ENCODE measurements around the gene PRMT2.
A peak's percentile ranks its signal among the peaks of the same experiment; 100 is the strongest.

PRMT2 gene

GRCh38 chr21:46636550-46637285, 1.2 kb downstream of the PRMT2 start:
- DNase-seq (ENCODE audit: low read depth, low spot score), result no peak
- Histone ChIP-seq H3K4me3 (ENCODE audit: insufficient read length, low read depth) (peak overlapping the region; percentile 100), H3K4me1 (ENCODE audit: insufficient read depth, insufficient read length) (no peaks in the 10 kb centered on the region), H3K9me3 (ENCODE audit: insufficient read depth, low read length) (no peaks in the 10 kb centered on the region), H3K27me3 (ENCODE audit: insufficient read depth, insufficient read length) (no peaks in the 10 kb centered on the region), H3K36me3 (ENCODE audit: insufficient read depth, insufficient read length, low read length) (peaks cover 45% of the 10 kb centered on the region), H3K9ac (ENCODE audit: insufficient read length, low read depth) (peak overlapping the region; percentile 100)
- TF ChIP-seq YY1 (IDR thresholded peaks at IDR 0.05; ENCODE audit: insufficient read depth, insufficient read length) (no peak), SUZ12 (IDR thresholded peaks at IDR 0.05; ENCODE audit: extremely low read depth, insufficient read depth, insufficient read length) (no peak), ZNF274 (IDR thresholded peaks at IDR 0.05; ENCODE audit: low read depth, low read length) (no peak)

- no peak for DNase-seq (ENCODE audit: low read depth, low spot score)
- Histone ChIP-seq H3K4me3 (ENCODE audit: insufficient read length, low read depth) (no peak overlapping the region), H3K9me3 (ENCODE audit: insufficient read depth, low read length) (no peaks in the 10 kb centered on the region), H3K4me1 (ENCODE audit: insufficient read depth, insufficient read length) (no peaks in the 10 kb centered on the region), H3K9ac (ENCODE audit: insufficient read length, low read depth) (no peak overlapping the region), H3K27me3 (ENCODE audit: insufficient read depth, insufficient read length) (no peaks in the 10 kb centered on the region), H3K36me3 (ENCODE audit: insufficient read depth, insufficient read length, low read length) (peaks cover 56% of the 10 kb centered on the region)
- no peak for TF ChIP-seq YY1 (IDR thresholded peaks at IDR 0.05; ENCODE audit: insufficient read depth, insufficient read length)
- no peak for TF ChIP-seq ZNF274 (IDR thresholded peaks at IDR 0.05; ENCODE audit: low read depth, low read length)
- no peak for TF ChIP-seq SUZ12 (IDR thresholded peaks at IDR 0.05; ENCODE audit: extremely low read depth, insufficient read depth, insufficient read length)
Observed at GRCh38 chr21:46637952-46638746, 2.7 kb downstream of the PRMT2 start.

- Histone ChIP-seq H3K9me3 (ENCODE audit: insufficient read depth, low read length) (no peaks in the 10 kb centered on the region), H3K36me3 (ENCODE audit: insufficient read depth, insufficient read length, low read length) (peaks cover 72% of the 10 kb centered on the region), H3K4me1 (ENCODE audit: insufficient read depth, insufficient read length) (no peaks in the 10 kb centered on the region), H3K27me3 (ENCODE audit: insufficient read depth, insufficient read length) (no peaks in the 10 kb centered on the region), H3K4me3 (ENCODE audit: insufficient read length, low read depth) (no peak overlapping the region), H3K9ac (ENCODE audit: insufficient read length, low read depth) (no peak overlapping the region)
- no peak for TF ChIP-seq YY1 (IDR thresholded peaks at IDR 0.05; ENCODE audit: insufficient read depth, insufficient read length)
- no peak for TF ChIP-seq ZNF274 (IDR thresholded peaks at IDR 0.05; ENCODE audit: low read depth, low read length)
- no peak for TF ChIP-seq SUZ12 (IDR thresholded peaks at IDR 0.05; ENCODE audit: extremely low read depth, insufficient read depth, insufficient read length)
- DNase-seq (ENCODE audit: low read depth, low spot score), result no peak
Observed at GRCh38 chr21:46639489-46640386, 4.3 kb downstream of the PRMT2 start.

GRCh38 chr21:46641656-46642055, 6.2 kb downstream of the PRMT2 start:
- no peaks in the 10 kb centered on the region for H3K4me1 ChIP-seq (ENCODE audit: insufficient read depth, insufficient read length)
- H3K36me3 ChIP-seq (ENCODE audit: insufficient read depth, insufficient read length, low read length), result peaks cover 88% of the 10 kb centered on the region

GRCh38 chr21:46643379-46644177, 8.1 kb downstream of the PRMT2 start:
- DNase-seq (ENCODE audit: low read depth, low spot score), result no peak
- Histone ChIP-seq H3K4me3 (ENCODE audit: insufficient read length, low read depth) (no peak overlapping the region), H3K36me3 (ENCODE audit: insufficient read depth, insufficient read length, low read length) (peaks cover 87% of the 10 kb centered on the region), H3K9me3 (ENCODE audit: insufficient read depth, low read length) (no peaks in the 10 kb centered on the region), H3K4me1 (ENCODE audit: insufficient read depth, insufficient read length) (no peaks in the 10 kb centered on the region), H3K27me3 (ENCODE audit: insufficient read depth, insufficient read length) (no peaks in the 10 kb centered on the region), H3K9ac (ENCODE audit: insufficient read length, low read depth) (no peak overlapping the region)
- no peak for TF ChIP-seq SUZ12 (IDR thresholded peaks at IDR 0.05; ENCODE audit: extremely low read depth, insufficient read depth, insufficient read length)
- no peak for TF ChIP-seq YY1 (IDR thresholded peaks at IDR 0.05; ENCODE audit: insufficient read depth, insufficient read length)
- TF ChIP-seq ZNF274 (IDR thresholded peaks at IDR 0.05; ENCODE audit: low read depth, low read length), result no peak

More at GRCh38 chr21:46641656-46642055, 6.2 kb downstream of the PRMT2 start:
- no peaks in the 10 kb centered on the region for H3K9me3 ChIP-seq (ENCODE audit: insufficient read depth, low read length)
- no peaks in the 10 kb centered on the region for H3K27me3 ChIP-seq (ENCODE audit: insufficient read depth, insufficient read length)
- no peak overlapping the region for H3K9ac ChIP-seq (ENCODE audit: insufficient read length, low read depth)
- DNase-seq (ENCODE audit: low read depth, low spot score), result no peak
- H3K4me3 ChIP-seq (ENCODE audit: insufficient read length, low read depth), result no peak overlapping the region
- TF ChIP-seq YY1 (IDR thresholded peaks at IDR 0.05; ENCODE audit: insufficient read depth, insufficient read length), result no peak
- TF ChIP-seq ZNF274 (IDR thresholded peaks at IDR 0.05; ENCODE audit: low read depth, low read length), result no peak
- no peak for TF ChIP-seq SUZ12 (IDR thresholded peaks at IDR 0.05; ENCODE audit: extremely low read depth, insufficient read depth, insufficient read length)

- Histone ChIP-seq H3K36me3 (ENCODE audit: insufficient read depth, insufficient read length, low read length) (peaks cover 96% of the 10 kb centered on the region), H3K9me3 (ENCODE audit: insufficient read depth, low read length) (no peaks in the 10 kb centered on the region), H3K4me3 (ENCODE audit: insufficient read length, low read depth) (no peak overlapping the region), H3K9ac (ENCODE audit: insufficient read length, low read depth) (no peak overlapping the region), H3K27me3 (ENCODE audit: insufficient read depth, insufficient read length) (no peaks in the 10 kb centered on the region), H3K4me1 (ENCODE audit: insufficient read depth, insufficient read length) (no peaks in the 10 kb centered on the region)
- TF ChIP-seq ZNF274 (IDR thresholded peaks at IDR 0.05; ENCODE audit: low read depth, low read length), result no peak
- no peak for TF ChIP-seq YY1 (IDR thresholded peaks at IDR 0.05; ENCODE audit: insufficient read depth, insufficient read length)
- TF ChIP-seq SUZ12 (IDR thresholded peaks at IDR 0.05; ENCODE audit: extremely low read depth, insufficient read depth, insufficient read length), result no peak
- DNase-seq (ENCODE audit: low read depth, low spot score), result no peak
Observed at GRCh38 chr21:46645840-46646239, 10.4 kb downstream of the PRMT2 start.
